Endometrial microvascular endothelial cells (primary cell): ENCODE data around the gene RAC2. TPM values are rescaled to one million over a fixed set of nuclear protein-coding genes. Genes with fewer than 3 reads are reported as not detected.
"Not testable (repeated sequence)": the region's sequence is repeated elsewhere in the genome, so short reads cannot be mapped to it uniquely, and the experiment has no call there.

Source experiments
- in situ Hi-C: cut with HindIII; loops from 2 replicates; pipeline ENCODE4 v1.10.0; 2017; ENCODE audit warnings: low sequenced_read_pairs, low pct_unique_long_range_greater_than_20kb; ENCODE audit errors: inconsistent ontology term
- total RNA-seq: library from RNA; depleted of rRNA; stranded (reverse); fragments of >200 nt; gene quantifications from one replicate; pipeline ENCODE4 v1.2.3, GENCODE V29; 2015; ENCODE audit errors: inconsistent ontology term

Gene RAC2
- total RNA-seq, 1 donor from 2014 or later, result 398 TPM

DNA sequence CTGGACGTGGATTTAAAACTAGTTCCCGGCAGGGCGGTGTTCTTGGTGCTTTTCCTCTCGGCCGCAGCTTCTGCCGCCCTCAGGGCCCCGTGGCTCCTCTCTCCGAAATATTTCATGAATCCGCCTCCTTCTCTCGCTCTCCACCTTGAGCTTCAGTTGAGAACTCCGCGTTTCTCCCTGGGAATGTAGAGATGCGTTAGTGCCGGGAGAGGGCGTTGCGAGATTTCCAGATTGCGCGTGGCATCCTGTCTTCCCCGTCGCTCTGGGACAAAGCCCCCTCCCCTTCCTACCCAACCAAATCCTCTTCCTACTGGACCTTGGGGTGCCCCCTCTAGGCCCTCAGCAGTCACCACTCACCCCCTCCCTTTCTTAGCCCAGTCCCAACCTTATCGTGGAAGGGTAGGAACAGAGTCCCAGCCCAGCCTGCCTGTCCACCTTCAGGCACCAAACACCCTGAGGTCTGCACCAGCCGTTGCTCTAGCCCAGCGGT, 15.5 kb upstream of the RAC2 start:
- in situ Hi-C loops, result no loop called here

DNA sequence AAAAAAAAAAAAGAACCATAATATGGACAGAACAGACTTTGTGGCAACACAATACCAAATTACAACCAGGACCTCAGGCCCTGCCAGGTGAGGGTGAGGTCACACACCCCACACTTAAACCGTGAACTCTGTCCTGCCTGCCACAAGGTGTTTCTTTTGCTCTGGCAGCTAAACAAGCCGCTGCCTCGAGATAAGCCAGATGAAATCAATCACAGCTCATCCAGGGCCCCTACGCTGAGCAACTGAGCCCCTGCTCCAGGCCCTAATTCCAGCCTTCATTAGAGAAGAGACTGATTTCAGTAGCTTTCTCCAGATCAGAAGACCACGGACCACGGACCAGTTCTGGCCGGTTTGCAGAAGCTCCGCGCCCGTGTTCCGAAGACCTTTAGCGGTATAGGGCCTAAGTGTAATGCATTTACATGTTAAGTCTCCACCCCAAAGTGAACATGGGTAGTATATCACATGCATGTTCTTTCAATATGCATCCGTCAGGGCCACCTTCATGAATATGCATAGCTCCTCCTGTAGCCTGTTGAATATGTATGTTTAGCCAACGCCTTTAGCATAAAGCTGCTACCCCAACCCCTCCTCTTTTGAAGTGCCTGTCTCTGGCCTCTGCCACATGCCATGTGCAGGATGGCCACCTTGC, 14.8 kb upstream of the RAC2 start:
- in situ Hi-C loops, result no loop called here

DNA sequence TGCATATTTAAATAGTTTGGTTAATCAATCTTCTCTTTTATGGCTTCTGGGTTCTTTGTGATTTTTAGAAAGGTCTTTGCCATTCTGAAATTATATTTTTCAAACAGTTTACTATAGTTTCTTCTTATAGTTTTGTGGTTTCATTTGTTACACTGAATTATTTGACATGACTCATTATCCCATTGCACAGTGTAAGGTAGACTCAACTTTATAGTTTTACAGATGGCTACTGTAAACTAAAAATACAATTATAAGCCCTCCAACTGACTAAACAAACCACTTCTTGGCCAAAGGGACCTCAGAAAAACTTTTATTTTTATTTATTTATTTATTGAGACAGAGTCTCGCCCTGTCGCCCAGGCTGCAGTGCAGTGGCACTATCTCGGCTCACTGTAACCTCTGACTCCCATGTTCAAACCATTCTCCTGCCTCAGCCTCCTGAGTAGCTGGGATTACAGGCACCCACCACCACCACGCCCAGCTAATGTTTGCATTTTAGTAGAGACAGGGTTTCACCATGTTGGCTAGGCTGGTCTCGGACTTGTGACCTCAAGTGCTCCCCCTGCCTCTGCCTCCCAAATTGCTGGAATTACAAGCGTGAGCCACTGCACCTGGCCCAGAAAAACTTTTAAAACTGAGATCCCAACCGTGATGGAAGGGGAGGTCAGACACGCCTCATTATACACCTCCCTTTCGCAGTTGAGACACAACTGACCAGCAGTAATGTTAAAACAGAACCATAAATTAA, 14.1 kb upstream of the RAC2 start:
- in situ Hi-C loops, result no loop called here

DNA sequence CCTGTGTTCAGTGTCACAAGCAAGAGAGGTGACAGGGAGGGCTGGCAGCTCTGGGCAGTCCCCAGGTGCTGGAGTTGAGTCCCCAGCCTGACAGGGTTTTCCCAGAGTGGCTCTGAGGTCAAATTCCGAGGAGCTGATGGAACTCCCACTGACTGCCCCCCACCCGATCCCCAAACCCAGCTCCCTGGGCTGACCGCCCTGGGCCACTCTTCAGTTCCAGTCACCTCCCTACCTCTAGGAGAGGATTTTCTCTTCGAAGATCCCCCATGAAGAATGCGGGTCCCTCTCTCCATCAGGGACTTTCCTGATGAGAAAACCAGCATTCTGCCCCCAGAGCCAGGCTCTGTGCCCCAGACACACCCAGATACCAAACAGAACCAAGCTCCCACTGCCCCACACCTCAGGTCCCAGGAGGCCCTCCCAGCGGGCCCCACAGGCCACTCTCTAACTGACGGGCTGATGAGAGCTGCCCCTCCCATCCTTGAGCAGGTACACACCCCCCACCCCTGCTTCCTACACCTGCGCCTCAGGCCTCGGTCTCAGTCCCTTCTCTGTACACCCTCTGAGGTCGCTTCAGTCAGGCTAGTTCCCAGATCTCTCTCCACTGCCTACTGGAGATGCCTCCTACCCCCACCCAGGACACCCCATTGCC, 12.1 kb upstream of the RAC2 start:
- in situ Hi-C loops, result no loop called here

DNA sequence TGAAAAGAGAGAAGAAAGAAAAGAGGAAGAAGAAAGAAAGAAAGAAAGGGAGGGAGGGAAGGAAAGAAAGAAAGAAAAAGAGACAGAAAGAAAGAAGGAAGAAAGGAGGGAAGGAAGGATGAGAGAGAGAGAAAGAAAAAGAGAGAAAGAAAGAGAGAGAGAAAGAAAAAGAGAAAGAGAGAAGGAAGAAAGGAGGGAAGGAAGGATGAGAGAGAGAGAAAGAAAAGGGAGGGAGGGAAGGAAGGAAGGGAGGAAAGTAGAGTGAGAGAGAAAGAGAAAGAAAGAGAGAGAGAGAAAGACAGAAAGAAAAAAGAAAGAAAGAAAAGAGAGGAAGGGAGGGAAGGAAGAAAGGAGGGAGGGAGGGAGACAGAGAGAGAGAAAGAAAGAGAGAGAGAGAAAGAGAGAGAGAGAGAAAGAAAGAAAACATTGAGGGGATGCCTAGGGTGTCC, 11.5 kb upstream of the RAC2 start:
- in situ Hi-C loops, result no loop called here

DNA sequence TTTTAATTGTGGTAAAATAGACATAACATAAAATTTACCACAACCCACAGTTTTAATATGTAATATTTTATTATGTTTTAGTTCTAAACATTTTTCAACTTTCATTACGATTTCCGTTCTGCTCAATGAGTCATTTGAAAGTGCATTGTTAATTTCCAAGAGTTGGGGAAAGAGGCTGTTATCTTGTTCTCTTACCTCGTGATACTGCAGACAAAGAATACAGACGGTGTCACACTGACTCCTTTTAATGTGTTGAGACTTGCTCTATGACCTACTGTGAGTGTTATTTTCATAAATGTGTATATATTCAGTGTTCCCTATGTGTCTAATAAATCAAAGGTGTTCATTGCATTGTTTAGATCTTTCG, 10.8 kb upstream of the RAC2 start:
- in situ Hi-C loops, result no loop called here

DNA sequence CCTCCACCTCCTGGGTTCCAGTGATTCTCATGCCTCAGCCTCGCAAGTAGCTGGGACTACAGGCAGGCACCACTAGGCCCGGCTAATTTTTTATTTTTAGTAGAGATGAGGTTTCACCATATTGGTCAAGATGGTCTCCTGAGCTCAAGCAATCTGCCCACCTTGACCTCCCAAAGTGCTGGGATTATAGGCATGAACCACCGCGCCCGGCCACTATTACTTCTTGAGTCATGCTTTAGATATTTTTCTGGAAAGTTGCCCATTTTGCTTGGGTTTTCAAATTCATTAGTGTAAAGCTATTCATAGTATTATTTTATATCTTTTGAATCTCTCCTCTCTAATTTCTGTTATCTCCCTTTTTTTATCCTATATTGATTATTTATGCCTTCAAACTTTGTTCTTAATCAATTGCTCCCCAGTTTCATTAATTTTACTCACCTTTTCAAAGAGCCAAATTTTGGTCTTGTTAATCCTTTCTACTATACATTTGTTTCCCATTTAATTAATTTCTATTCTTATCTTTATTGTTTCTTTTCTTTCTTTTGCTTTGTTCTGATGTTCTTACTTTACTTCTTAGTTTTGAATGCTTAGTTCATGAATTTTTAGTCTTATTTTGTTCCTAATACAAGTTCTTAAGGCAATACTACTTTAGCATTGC, 10.3 kb upstream of the RAC2 start:
- in situ Hi-C loops, result no loop called here

DNA sequence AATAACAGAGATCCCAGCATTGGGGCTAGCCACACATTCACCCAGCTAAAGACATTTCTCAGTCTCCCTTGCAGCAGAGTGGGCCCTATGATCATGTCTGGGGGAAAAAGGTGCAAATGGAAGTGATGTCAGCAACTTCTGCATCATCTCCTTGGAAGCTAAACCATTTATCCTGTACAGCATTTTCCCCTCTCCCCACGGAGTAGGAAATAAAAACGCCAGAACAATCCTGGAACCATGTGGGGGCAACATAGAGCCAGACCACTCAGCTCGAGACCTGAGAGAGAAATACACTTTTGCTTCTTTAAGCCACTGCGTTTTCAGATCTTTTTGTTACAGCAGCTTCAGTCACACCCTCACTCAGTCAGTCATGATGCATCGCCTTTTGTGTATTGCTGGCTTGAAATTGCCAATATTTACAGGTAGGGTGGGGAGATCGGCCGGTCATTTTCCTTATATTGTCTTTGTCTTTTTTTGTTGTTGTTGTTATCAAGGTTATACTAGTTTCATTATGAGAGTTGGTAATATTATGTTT, 9.1 kb upstream of the RAC2 start:
- in situ Hi-C loops, result no loop called here

DNA sequence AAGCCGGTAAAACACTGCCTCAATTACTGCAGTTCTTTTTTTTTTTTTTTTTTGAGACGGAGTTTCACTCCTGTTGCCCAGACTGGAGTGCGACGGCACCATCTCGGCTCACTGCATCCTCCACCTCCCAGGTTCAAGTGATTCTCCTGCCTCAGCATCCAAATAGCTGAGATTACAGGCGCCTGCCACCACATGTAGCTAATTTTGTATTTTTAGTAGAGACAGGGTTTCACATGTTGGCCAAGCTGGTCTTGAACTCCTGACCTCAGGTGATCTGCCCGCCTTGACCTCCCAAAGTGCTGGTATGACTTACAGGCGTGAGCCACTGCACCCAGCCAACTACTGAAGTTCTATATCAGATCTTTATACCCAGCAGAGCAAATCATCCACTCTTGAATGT, 7.8 kb upstream of the RAC2 start:
- in situ Hi-C loops, result not testable (repeated sequence)

DNA sequence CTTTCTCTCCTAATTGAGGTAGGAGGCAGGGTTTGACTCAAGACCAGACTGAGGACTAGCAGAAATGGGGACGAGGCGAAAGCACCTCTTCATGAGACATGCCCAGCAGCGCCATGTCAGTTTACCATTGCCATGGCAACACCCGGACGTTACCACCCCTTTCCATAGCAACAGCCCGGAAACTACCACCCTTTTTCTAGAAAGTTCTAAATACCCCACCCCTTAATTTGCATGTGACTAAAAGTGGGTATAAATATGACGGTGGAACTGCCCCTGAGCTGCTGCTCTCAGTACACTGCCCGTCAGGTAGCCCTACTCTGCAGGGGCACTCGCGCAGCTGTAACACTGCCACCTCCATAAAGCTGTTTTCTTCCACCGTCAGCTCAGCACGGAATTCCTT, 5.9 kb upstream of the RAC2 start:
- in situ Hi-C loops, result no loop called here

DNA sequence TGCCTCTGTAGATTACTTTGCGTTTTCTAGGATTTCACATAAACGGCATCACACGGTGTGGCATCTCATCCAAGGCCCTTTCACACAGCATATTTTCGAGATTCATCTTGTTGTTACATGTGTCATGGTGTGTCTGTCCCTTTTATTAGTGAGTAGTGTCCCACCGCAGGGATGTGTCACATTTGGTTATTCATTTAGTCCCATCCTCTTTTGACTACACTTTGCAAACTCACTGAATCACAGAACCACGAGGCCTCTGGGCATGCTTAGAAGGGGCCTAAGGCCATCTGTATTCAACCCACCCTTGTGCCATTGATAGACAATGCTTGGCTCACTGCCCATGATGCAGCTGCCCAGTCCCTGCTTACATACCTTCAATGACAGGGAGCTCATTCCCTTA, 4.2 kb upstream of the RAC2 start:
- in situ Hi-C loops, result no loop called here

DNA sequence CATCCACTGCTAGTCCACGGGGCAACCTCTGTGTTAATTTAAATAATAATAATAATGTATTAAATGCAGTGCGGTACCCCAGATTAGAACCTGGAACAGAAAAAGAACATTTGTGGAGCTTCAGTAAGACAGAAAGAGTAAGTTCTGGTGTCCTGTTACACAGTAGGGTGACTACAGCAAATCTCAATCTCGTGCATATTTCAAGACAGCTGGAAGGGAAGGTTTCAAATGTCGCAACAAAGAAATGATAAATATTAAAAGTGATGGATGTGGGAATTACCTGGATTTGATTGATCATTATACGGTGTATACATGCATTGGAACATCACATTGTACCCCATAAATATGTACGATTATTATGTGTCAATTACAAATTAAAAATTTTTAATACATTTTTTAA, 1.7 kb upstream of the RAC2 start:
- in situ Hi-C loops, result no loop called here

DNA sequence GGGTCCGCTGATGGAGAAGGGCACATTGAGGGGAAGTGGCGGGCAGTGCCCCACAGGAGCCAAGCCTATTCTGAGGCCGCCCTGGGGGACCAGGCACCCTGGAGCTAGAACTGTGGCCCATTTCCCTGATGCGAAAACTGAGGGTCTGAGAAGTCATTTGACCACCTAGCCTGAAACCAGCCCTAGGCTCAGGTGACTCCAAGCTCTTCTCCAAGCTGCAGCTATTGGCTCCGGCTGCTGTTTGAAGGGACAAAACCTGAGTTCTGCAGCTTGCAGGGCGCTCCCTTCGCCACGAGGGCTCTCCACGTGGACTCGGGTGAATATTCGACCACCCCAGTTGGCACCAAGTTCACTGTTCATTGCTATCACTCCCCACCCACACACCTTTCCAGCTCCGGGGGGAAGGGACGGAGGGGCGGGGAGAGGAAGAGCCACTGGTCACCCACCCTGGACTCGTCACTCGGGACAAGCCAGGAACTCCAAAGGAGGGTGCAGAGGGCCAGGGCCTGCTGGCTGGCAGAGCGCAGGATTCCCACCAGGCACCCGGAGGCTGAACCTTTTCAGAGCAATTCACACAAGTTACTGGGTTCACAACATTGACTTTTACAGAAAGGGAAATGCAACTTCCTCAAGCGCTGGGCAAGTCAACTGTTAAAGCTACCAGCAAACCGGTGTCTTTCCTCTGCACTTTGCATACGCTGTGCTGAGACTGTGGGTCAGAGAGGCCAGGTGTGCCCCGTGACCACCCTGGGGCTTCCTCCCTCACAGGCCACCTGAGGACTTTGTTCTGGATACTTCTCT, 1.1 kb upstream of the RAC2 start:
- in situ Hi-C loops, result no loop called here

DNA sequence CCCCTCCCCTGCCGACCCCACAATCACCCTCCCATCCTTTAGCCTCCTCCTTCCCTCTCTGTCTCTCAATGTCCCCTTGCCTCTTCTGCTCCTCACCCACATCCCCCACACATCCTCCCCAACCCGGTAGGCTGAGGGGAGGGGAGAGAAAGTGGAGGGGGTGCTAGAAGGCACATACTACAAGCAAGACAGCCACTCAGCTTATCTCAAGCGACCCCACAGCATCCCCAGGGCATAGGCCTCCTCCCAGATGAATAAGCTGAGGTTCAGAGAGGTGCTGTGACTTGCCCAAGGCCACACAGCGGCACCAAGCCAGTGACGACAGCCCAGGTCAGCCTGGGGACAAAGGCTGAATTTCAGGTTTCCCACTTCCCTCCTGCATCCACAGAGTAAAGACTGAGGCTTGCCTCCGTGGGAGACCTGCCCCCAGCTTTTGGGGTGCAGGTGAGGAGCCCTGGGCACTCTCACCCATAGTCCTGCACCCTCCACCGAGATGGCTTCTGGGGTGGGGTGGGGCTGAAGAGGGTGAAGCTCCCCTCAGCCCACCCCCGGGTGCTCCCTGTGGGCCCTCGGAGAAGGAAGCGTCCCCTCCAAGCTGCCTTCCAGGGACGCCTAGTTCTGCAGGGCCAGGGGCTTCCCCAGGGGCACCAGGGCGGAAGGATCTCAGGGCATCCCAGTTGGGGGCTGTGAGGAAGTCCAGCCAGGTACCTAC, 511 bp downstream of the RAC2 start:
- in situ Hi-C loops, result no loop called here

DNA sequence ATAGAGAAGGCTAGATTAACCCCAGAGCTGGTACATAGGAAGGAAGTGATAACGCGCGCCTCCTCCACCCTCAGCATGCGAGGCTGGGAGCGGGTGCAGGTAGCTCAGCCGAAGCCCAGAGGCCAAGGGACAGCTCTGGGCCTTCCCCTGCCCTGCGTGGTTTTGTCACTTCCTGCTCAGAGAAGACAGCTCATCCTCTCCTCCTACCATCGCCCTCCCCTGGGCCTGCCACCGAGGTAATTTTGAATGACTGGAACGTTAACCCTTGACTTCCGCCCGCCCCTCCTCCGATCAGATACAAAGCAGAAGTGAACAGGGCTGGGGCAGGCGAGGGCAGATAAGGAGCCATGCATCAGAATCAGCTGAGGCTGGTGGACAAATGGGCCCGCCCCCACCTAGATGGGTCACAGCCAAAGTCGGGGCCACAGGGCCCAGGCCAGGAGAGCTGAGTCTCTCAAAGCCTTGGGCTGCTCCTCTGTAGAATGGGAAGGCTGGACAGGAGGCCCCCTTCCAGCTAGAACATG, 1.6 kb downstream of the RAC2 start:
- in situ Hi-C loops, result no loop called here

DNA sequence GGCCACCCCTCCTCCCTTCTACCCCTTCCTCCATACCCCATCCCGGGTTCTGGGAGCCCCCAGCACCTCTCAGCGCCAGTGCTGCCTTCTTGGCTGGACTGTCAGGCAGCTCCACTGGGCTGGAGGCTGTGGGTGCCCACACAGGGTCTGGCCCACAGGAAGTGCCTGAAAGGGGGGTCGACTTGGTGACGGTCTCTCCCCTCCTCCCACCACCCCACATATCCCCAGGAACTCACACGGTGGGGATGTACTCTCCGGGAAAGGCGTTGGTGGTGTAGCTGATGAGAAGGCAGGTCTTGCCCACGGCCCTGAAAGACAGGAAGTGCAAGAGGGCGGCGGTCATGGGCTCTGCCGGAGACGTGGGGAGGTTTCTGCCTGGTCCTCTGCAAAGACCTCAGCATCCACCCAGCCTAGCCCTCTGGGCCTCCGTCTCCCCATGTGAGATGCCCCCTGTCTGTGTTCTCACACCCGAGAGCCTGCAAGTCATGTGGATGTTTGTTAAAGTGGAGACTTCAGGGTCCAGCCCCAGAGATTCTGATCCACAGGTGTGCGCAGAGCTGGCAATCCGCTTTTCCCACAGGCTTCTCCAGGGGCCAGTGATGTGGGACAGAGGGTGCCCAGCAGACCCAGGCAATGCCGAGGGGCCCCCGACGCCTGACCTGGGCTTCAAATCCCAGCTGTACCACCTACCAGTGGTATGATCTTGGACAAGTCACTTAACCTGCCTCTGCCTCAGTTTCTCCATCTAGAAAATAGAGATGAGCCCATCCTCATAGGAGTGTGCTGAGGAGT, 2.5 kb downstream of the RAC2 start:
- in situ Hi-C loops, result no loop called here

DNA sequence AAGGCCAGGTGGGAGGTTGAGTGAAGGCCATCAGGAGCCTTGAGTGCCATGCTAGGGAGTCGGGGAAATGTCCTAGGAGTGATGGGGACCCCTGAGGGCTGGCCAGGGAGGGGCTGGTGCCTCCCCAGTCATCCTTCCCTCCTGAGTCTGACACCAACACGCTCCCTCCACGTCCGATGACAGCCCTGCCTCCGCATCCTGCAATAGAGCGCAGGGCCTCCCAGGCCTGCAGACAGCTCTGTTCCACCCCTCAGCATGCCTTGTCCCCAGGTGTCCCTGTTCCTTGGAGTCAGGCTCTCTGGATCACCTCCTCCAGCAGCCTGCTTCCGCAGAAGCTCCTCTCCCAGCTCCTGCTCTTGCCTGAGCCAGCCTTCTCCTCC, 3.1 kb downstream of the RAC2 start:
- in situ Hi-C loops, result no loop called here
